Activated naive CD8-positive, alpha-beta T cell (primary cell): Measurements from ENCODE around the gene ITSN1.
"Not testable (repeated sequence)": the region's sequence is repeated elsewhere in the genome, so short reads cannot be mapped to it uniquely, and the experiment has no call there.

Experiments used
- H3K27ac Mint-ChIP-seq: one replicate; pipeline ENCODE4 v1.8.0; 2021; ENCODE audit warnings: mixed read lengths
- H3K27me3 Mint-ChIP-seq: one replicate; pipeline ENCODE4 v1.8.0; 2021; ENCODE audit warnings: mixed read lengths
- H3K36me3 Mint-ChIP-seq: one replicate; pipeline ENCODE4 v1.8.0; 2021; ENCODE audit warnings: mixed read lengths
- H3K4me1 Mint-ChIP-seq: one replicate; pipeline ENCODE4 v1.8.0; 2021; ENCODE audit warnings: low read depth, mixed read lengths
- H3K4me3 Mint-ChIP-seq: one replicate; pipeline ENCODE4 v1.8.0; 2021; ENCODE audit warnings: mild to moderate bottlenecking, mixed read lengths
- H3K9me3 Mint-ChIP-seq: one replicate; pipeline ENCODE4 v1.8.0; 2021; ENCODE audit warnings: low read depth, mixed read lengths

The ITSN1 gene

GRCh38 chr21:33774551-33774950, 132.2 kb downstream of the ITSN1 start:
- H3K36me3 Mint-ChIP-seq = peaks cover 13% of the 10 kb centered on the region
- H3K9me3 Mint-ChIP-seq = peaks cover 3% of the 10 kb centered on the region
- no peaks in the 10 kb centered on the region for H3K27me3 Mint-ChIP-seq
- H3K4me3 Mint-ChIP-seq = no peak overlapping the region
- no peaks in the 10 kb centered on the region for H3K4me1 Mint-ChIP-seq
- H3K27ac Mint-ChIP-seq = no peak overlapping the region

- Mint-ChIP-seq H3K27ac (no peak overlapping the region), H3K4me3 (no peak overlapping the region), H3K9me3 (peaks cover 3% of the 10 kb centered on the region), H3K36me3 (peaks cover 16% of the 10 kb centered on the region), H3K4me1 (no peaks in the 10 kb centered on the region), H3K27me3 (no peaks in the 10 kb centered on the region)
Observed at GRCh38 chr21:33775100-33775828, 133.0 kb downstream of the ITSN1 start.

- H3K27me3 Mint-ChIP-seq = no peaks in the 10 kb centered on the region
- H3K9me3 Mint-ChIP-seq = peaks cover 3% of the 10 kb centered on the region
- no peak overlapping the region for H3K27ac Mint-ChIP-seq
- H3K36me3 Mint-ChIP-seq = peaks cover 16% of the 10 kb centered on the region
- no peak overlapping the region for H3K4me3 Mint-ChIP-seq
- no peaks in the 10 kb centered on the region for H3K4me1 Mint-ChIP-seq
Observed at GRCh38 chr21:33780631-33781030, 138.3 kb downstream of the ITSN1 start.

- Mint-ChIP-seq H3K27ac (no peak overlapping the region), H3K4me3 (no peak overlapping the region), H3K4me1 (no peaks in the 10 kb centered on the region), H3K36me3 (peaks cover 16% of the 10 kb centered on the region), H3K27me3 (no peaks in the 10 kb centered on the region), H3K9me3 (peaks cover 3% of the 10 kb centered on the region)
Observed at GRCh38 chr21:33781121-33781520, 138.8 kb downstream of the ITSN1 start.

DNA sequence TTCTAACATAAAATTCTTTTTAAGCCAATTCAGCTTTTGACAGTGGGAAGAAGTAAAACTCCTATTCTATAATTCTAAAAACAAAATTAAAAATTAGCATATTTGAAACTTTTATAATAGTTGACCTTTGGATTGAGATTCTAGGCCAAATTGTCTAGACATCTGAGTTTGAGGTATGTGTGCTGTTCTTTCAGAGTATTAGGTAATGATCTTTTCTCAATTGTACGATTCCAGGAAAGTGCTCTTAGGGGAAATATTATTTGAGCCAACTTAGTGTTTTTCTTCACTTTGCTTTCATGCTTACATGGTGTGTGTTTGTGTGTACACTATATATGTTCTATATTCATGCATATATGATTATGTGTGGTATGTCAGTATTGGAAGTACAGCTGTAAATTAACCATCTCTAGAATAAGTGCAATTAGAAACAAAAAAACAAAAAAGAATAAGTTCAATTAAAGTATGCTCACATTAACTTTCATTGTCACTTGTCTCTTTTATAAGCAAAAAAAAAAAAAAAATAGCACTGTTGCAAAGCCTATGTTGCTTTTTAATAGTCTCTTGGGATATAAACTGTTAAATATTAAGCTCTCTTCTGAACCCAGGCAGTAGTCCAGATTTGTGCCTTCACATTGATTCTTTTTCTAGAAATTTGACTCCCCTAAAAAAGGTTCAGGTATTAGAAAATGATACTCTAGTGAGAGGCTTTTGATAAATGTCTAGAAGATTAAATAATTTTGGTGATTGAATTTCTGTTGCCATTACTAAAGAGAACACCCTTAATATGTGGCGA, 141.1 kb downstream of the ITSN1 start:
- Mint-ChIP-seq H3K9me3 (peaks cover 3% of the 10 kb centered on the region), H3K36me3 (peaks cover 16% of the 10 kb centered on the region), H3K27me3 (no peaks in the 10 kb centered on the region), H3K4me1 (no peaks in the 10 kb centered on the region), H3K27ac (no peak overlapping the region), H3K4me3 (no peak overlapping the region)

DNA sequence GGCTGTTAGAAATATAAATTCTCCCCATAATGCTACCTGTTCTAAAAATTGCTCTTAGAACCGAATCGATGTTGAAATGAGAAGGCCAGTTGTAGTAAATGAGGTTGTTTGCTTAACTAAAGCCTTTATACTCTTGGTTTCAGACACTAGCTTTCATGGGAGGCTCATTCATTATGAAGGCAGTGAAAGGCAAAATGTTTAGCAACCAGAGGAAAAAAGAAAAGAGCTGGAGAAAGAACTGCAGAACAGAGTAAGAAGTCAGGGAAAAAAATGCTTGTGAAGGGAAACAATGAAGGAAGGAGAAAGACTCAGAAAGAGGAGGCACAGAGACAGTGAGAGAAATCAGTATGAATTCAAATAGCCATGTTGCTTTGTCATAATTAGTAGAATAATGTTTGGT, 145.1 kb downstream of the ITSN1 start:
- Mint-ChIP-seq H3K4me1 (no peaks in the 10 kb centered on the region), H3K27me3 (no peaks in the 10 kb centered on the region), H3K36me3 (no peaks in the 10 kb centered on the region), H3K27ac (no peak overlapping the region), H3K4me3 (no peak overlapping the region), H3K9me3 (no peaks in the 10 kb centered on the region)

DNA sequence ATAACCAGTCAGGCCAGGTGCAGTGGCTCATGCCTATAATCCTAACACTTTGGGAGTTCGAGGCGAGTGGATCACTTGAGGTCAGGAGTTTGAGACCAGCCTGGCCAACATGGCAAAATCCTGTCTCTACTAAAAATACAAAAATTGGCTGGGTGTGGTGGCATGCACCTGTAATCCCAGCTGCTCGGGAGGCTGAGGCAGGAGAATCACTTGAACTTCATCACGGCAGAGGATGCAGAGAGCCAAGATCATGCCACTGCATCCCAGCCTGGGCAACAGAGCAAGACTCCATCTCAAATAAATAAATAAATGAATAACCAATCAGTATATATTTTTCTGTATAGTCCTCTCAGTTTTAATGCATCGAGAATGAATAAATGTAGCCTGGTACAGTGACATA, 146.1 kb downstream of the ITSN1 start:
- not testable (repeated sequence) for H3K27ac Mint-ChIP-seq, H3K36me3 Mint-ChIP-seq, H3K9me3 Mint-ChIP-seq, H3K27me3 Mint-ChIP-seq, H3K4me3 Mint-ChIP-seq, H3K4me1 Mint-ChIP-seq

- Mint-ChIP-seq H3K9me3 (no peaks in the 10 kb centered on the region), H3K27ac (no peak overlapping the region), H3K27me3 (no peaks in the 10 kb centered on the region), H3K36me3 (peaks cover 5% of the 10 kb centered on the region), H3K4me1 (no peaks in the 10 kb centered on the region), H3K4me3 (no peak overlapping the region)
Observed at GRCh38 chr21:33789697-33790096, 147.4 kb downstream of the ITSN1 start.

DNA sequence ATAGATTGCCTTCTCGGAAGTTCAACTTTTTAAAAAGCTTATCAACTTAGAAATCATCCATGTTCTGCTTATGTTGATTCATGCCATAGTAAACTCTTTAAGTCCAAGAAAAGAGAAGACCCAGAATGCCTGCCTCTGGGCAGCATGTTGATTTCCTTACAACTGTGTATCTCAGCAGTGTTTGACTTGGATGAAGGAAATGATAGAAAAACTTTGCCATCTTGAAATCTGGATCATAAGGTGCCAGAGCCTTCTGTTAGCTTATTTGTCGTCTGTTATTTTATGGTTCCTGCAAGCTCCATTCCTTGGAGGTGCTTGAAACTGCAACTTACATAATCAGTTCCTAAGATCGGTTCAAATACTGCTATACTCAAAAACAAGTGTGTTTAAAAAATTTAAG, 148.8 kb downstream of the ITSN1 start:
- Mint-ChIP-seq H3K36me3 (peaks cover 5% of the 10 kb centered on the region), H3K9me3 (no peaks in the 10 kb centered on the region), H3K4me3 (no peak overlapping the region), H3K27me3 (no peaks in the 10 kb centered on the region), H3K4me1 (no peaks in the 10 kb centered on the region), H3K27ac (no peak overlapping the region)

DNA sequence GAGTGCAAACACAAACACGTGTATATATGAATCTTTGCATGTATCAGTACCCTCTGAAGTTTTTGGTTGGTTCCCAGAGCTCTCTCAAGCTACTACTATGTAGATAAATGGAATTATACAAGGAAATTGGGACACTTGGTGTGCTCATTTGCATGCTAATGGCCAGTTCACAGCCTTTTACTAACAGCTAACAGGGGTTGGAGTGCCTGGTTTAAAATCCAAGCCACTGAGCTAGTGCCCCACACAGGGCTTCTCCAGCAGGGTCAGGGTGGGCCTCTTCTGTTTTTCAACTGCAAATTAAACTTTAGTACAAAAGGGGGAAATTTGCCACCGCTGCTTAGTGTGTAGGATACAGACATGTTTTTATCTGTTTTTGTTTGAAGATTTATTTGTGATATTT, 152.3 kb downstream of the ITSN1 start:
- peaks cover 5% of the 10 kb centered on the region for H3K36me3 Mint-ChIP-seq
- no peaks in the 10 kb centered on the region for H3K4me1 Mint-ChIP-seq
- no peak overlapping the region for H3K27ac Mint-ChIP-seq
- H3K4me3 Mint-ChIP-seq = no peak overlapping the region
- no peaks in the 10 kb centered on the region for H3K9me3 Mint-ChIP-seq
- no peaks in the 10 kb centered on the region for H3K27me3 Mint-ChIP-seq

- H3K9me3 Mint-ChIP-seq = no peaks in the 10 kb centered on the region
- peaks cover 5% of the 10 kb centered on the region for H3K36me3 Mint-ChIP-seq
- H3K27ac Mint-ChIP-seq = no peak overlapping the region
- H3K4me3 Mint-ChIP-seq = no peak overlapping the region
- H3K27me3 Mint-ChIP-seq = no peaks in the 10 kb centered on the region
- no peaks in the 10 kb centered on the region for H3K4me1 Mint-ChIP-seq
Observed at GRCh38 chr21:33797565-33797964, 155.3 kb downstream of the ITSN1 start.

DNA sequence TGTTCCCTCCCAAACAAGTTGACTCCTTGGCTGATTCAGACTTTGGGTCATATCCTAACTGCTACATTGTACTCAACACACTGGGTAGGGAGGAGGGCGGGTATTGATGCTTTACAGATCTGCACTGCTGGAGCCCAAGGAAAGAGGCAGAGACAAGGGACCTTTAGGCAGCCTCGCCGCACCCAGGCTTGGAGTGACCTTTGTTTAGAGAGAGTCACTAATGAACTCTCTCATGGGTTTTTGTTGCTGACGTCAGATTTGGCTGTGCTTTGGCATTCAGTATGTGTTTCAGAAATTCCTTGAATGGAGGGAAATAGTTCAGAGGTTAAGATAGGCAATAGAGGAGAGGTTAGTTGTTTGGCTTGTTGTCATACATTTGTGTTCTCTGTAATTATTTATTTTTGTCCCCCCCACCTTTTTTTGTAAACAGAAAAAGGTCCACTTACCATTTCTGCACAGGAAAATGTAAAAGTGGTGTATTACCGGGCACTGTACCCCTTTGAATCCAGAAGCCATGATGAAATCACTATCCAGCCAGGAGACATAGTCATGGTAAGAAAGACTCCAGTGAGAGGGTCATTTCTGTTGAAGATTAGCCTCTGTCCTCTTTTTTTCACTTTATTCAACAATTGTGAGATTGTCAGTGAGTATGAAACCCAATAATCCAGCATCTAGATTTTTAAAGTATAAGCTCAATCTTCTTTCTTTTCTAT, 157.2 kb downstream of the ITSN1 start:
- H3K27me3 Mint-ChIP-seq = no peaks in the 10 kb centered on the region
- peaks cover 2% of the 10 kb centered on the region for H3K36me3 Mint-ChIP-seq
- H3K9me3 Mint-ChIP-seq = no peaks in the 10 kb centered on the region
- H3K4me1 Mint-ChIP-seq = no peaks in the 10 kb centered on the region
- no peak overlapping the region for H3K4me3 Mint-ChIP-seq
- no peak overlapping the region for H3K27ac Mint-ChIP-seq

DNA sequence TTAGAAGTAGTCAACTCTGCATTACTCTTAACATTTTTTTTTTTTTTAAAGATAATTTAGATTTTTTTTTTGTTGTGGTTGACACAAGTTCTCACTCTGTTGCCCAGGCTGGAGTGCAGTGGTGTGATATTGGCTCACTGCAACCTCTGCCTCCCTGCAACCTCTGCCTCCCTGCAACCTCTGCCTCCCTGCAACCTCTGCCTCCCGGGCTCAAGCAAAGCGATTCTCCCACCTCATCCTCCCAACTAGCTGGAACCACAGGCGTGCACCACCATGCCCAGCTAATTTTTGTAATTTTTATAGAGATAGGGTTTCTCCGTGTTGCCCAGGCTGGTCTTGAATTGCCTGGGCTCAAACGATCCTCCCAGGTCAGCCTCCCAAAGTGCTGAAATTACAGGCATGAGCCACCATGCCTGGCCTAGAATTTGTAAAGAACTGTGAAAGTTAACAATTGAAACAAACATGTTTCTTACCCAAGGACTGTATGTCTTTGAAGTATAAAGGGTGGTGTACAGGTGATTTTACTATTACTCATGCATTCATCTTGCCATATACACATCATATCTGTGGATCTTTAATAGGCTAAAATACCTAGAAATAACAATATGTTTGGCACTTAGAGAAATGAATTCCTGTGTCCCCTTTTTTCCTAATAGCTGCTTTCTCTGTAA, 158.6 kb downstream of the ITSN1 start:
- H3K27ac Mint-ChIP-seq = no peak overlapping the region
- H3K4me1 Mint-ChIP-seq = no peaks in the 10 kb centered on the region
- no peak overlapping the region for H3K4me3 Mint-ChIP-seq
- H3K27me3 Mint-ChIP-seq = no peaks in the 10 kb centered on the region
- H3K36me3 Mint-ChIP-seq = no peaks in the 10 kb centered on the region
- no peaks in the 10 kb centered on the region for H3K9me3 Mint-ChIP-seq

DNA sequence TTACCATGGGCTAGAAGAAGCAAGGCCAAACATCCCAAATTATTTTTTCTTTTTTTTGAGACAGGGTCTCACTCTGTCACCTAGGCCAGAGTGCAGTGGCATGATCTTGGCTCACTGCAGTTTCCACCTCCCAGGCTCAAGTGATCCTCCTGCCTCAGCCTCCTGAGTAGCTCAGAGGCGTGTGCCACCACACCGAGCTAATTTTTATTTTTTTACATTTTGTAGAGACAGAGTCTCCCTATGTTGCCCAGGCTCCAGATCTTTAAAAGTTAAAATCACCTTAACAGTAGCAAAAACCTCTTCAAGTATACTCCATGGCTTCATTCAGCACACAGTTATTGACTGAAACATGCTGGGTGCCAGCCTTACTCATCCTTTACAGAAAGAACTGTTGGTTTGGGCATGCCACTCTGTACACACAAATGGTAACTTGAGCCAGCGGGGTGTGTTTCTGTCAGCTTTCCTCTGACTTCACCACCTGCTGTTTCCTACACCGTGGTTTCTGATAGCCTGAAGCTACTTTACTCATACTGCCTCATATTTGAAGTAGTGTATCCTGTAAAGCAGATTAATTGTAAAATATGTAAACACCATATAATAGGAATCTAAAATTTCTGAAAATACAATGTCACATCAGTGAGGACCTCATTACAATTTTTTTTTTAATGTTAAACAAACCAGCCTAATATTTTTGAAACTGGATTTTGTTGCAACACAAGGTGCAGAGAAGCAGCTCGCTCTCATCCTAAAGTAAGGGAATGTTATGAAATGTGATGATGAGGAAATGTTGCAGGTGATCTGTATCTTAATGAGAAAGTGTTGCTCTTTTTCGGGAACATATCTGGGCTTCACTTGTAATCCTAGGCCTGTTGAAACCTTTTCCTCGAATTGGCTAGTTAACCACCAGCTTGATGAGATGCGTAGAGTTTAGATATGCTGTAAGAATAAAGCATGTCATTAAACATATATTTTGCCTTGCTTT, 159.4 kb downstream of the ITSN1 start:
- Mint-ChIP-seq H3K9me3 (no peaks in the 10 kb centered on the region), H3K27ac (no peak overlapping the region), H3K36me3 (no peaks in the 10 kb centered on the region), H3K4me3 (no peak overlapping the region), H3K4me1 (no peaks in the 10 kb centered on the region), H3K27me3 (no peaks in the 10 kb centered on the region)
